Measurements from ENCODE around the gene SERPINE2.
A peak's percentile ranks its signal among the peaks of the same experiment; 100 is the strongest.

SERPINE2 gene

GRCh38 chr2:224042191-224042696 is 3.2 kb upstream of the SERPINE2 start:
- no peak for DNase-seq

- DNase-seq = no peak
Measured at GRCh38 chr2:224041554-224041953, 2.5 kb upstream of the SERPINE2 start.

GRCh38 chr2:224040753-224041152 is 1.7 kb upstream of the SERPINE2 start:
- DNase-seq = no peak

DNA sequence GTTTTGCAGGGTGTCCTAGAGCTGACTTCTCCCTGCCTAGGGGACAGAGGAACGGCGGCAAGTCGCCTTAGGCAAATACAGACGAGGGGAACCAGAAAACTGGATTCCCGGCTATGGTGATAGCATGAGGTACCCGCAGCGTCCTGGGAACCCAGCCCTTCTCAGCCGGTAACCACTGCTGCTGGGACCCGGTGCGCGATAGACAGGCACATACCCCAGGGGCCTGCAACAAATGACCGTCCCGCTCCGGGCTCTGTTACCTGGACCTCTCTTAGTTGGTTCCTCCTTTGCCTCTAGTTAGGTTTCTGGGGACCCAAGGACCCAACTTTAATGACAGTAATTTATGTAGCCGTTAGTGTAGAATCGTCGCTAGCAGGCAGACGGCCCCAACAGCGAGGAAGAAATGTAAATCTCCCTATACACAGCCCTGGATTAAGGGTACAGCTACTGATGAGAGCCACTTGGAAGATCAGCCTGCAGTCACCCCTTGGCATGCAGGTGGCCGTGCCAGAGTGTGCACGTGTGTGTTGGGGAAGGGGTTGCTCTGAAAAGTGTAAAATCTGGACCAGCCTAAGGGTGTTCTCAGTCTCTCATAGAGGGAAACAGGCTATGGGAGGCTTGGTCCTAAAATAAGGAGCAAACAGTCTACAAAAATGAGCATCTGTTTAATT is 819 bp upstream of the SERPINE2 start:
- DNase-seq = no peak

DNA sequence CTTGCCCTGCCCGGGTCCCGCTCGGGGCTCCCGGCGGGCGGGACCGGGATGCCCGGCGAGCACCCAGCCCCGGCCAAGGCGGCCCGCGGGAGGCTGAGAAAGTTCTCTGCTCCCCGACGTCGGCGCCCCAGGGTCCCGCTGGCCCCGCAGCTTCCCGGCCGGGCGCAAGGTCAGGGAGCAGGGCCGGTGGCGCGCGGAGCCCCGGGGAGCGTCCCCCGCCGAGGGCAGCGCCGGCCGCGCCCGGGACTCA is 331 bp downstream of the SERPINE2 start:
- no peak for DNase-seq

DNA sequence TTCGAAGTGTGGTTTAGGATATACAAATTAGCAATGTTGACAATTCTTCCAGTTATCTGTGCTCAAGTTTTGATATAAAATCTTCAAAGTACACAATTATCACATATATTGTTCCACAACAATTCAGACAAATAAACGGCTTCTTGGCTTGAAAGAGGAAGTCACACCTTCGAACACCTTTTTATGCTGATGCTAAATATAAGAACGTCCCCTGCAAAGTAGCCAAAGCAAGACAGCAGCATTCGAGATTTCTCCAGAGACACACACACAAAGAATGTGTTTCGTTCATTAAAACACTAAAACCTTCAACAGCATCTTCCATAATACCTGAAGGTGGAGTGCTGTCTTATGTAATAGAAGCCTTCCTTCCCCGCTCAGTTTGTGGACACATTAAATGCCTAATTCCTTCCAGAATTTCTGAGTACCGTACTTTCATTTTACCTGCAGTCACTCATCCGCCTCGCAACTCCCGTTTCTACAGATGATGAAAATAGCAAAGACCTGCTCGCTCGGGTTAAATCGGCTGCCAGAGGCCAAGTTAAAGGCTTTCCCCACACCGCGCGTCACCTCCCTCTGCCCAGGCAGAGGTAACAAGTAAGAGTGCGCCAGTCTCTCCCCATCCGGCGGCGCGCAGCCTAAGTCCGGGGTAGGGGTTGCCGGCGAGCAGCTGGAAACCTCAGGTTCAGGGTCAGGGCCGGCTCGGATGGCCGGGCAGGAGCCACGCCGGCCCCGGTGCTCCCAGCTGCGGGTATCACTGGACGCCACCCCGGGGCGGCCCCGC is 847 bp downstream of the SERPINE2 start:
- peak; percentile 52 for DNase-seq

- DNase-seq = no peak
Measured at GRCh38 chr2:224036731-224037361, 2.2 kb downstream of the SERPINE2 start.

- no peak for DNase-seq
Measured at GRCh38 chr2:224034017-224034416, 5.1 kb downstream of the SERPINE2 start.

GRCh38 chr2:224033601-224034000 is 5.5 kb downstream of the SERPINE2 start:
- no peak for DNase-seq

DNA sequence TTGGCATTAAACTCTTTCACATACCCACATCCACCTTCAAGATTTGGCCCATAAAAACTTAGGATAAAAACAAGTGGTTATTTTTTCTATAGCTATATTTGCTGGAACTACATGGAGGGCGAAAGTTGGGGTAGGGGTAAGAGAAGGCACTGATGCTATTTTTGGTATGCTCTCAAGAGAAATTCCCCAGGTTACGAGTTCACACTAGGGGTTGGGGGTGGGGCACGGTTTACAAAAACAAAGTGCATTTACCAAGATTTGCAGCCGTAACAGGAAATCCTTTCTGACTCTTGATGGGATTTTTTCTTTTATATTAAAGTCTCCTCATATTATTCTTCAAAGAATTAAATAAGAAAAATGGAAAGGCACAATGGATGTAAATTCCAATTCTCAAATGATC is 6.8 kb downstream of the SERPINE2 start:
- no peak for DNase-seq

DNA sequence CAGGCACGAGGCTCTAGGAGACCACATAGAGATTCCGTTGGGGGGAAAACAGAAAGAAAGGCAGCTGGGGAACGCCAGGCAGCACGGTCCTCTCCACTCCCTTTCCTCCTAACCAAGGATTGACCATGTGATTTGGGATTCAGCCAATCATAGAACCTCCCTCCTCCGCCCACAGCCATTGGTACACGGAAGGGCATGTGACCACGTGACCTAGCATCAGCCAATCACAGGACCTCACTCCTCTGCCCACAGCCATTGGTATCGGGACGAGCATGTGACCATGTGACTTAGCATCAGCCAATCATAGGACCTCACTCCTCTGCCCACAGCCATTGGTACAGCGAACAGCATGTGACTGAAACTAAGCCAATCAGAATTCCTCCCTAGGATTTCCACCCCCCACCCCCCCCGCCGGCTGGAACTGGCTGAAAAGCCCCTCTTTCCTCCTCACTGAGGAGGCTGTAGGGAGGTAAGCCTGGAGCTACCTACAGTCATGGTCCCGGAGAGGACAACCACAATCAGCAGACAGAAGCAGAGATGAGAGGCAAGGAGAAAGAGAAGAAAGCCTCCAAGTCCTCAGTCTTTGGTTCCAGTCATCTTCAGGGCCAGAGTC is 7.6 kb downstream of the SERPINE2 start:
- DNase-seq = no peak

DNA sequence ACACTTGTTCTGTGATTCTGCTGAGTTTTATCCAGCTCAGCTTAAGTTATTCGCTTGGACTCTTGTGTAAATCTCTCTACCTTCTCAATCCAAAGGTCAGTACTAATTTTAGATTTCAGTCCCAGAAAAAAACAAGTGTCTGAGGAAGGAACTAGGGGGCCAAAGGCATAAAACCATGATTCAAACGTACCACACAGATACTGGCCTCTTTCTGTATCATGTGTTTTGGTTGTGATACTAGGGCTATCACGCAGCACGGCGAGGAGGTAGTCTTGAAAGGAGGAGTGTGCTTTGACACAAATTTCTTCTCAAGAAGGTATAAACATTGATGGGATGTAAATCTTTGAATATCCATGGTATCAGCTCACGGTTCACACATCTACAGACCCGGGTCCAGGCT is 8.3 kb downstream of the SERPINE2 start:
- DNase-seq = no peak

DNA sequence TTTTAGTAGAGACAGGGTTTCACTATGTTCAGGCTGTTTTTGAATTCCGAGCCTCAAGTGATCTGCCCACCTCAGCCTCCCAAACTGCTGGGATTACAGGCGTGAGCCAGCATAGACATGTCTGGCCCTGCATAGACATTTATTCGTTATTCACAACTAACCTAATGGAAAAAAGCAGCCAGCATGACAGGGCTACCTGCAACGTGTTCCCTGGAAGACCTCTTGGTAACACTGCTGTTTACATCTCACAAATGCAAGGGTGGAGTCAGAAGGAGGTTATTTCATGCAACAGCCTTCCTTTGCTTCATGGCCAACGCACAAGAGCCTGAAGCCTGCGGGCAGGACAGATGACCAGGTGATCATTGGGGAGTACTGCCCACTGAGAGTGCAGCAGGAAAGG is 9.2 kb downstream of the SERPINE2 start:
- DNase-seq = no peak

DNA sequence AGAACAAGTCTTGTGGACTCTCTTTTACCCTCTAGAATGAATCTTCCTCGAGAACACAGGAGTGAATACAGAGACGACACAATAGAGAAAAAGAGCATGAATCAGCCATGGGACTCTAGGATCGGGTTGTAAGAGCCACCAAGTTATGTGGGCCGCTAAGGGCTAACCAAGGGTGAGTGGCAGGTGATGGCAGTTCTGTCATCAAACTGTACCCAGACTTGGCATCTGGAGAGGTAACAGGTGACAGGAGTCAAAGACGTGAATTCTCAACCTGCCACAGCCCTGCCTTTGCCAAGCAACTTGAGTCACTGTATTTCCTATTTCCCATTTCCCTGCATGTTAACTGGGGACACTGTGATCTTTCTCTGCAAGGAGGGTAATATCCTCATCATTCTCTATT is 11.2 kb downstream of the SERPINE2 start:
- DNase-seq = no peak

DNA sequence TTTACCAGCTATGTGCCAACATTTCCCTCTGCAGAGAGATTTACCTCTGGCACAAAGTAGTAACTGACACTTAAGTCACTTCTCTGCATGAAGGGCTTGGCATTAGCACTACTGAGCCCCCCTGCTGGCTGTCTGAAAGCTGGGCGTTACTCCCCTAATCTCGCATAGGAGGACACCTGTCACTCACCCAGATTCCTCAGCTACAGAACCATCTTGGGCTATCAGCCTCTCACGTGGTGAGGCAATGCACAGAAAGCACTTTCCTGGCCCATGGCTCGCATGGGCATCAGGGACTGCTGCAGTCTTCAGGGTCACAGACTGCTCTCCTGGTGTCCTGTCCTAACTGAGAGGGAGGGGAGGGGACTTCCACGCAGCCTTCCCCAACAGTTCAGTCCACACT is 12.0 kb downstream of the SERPINE2 start:
- DNase-seq = no peak

GRCh38 chr2:224025874-224026273 is 13.2 kb downstream of the SERPINE2 start:
- no peak for DNase-seq

DNA sequence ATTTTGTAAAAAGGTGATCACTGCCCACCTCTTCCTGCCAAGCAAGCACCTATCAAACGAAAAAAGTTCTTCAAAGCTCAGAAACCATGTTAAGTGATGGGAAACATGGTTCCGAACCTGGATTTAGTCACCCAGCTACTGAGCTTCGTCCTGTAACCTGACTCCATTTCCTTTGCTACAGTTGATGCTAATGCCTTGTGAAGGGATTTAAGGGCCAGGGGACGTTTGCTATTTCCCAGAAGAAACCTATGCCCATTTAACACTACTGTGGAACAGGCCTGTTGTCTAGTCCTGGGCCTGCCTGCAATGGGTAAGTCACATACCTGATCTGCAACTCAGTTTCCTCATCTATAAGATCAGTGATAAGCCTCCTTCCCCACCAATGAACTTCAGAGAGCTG is 14.8 kb downstream of the SERPINE2 start:
- no peak for DNase-seq

GRCh38 chr2:224023188-224023587 is 15.9 kb downstream of the SERPINE2 start:
- DNase-seq = peak; percentile 66

DNA sequence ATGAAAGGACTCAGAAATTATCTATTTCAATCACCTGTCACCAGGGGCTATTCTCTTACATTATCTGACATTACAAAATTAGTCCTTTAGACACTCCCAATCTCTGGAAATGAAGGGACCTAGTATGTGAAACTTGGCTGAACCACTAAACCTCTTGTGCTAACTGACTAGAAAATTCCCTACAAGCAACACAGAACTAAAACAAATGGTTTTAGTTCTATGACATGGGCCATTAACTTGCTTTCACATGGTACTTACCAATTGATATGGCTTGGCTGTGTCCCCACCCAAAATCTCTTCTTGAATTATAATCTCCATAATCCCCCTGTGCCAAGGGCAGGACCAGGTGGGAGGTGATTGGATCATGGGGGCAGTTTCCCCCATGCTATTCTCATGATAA is 16.6 kb downstream of the SERPINE2 start:
- no peak for DNase-seq

- DNase-seq = no peak
Measured at GRCh38 chr2:224020523-224020922, 18.6 kb downstream of the SERPINE2 start.

DNA sequence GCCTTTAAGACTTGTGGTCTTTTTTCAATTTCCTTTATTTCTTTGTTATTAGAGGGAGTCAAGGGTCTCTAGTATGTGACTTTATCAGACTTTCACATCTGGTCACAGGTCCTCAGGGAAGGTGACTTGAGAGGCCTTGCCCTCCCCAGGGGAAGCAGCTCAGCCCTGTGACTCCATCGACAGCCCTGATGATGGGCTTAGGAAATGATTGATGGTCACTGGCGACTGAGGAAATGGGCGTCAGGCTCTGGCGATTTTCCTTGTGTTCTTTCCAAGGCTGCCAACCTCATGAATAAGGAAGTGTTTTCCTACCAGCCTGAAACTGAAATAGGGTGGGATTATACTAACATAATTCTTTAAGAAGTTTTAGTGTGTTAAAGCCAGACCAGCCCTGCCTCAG is 21.1 kb downstream of the SERPINE2 start:
- DNase-seq = no peak

GRCh38 chr2:224016963-224017362 is 22.1 kb downstream of the SERPINE2 start:
- no peak for DNase-seq

DNA sequence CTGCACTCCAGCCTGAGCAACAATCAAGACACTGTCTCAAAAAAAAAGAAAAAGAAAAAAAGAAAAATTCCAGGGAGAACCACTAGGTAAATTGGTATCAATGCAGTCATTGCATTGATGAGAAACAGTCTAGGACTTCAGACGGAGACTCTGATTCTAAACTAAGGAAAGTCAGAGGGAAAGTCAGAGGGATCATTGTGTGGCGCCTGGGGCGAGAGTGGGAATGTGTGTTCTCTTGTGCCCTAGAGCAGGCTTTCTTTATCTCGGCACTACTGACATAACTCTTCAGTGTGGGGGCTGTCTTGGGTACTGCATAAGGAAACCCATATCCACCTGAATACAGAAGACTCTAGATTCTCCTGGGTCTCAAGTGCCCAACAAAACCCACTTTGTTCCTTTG is 24.8 kb downstream of the SERPINE2 start:
- DNase-seq = no peak

GRCh38 chr2:224011837-224012236 is 27.2 kb downstream of the SERPINE2 start:
- no peak for DNase-seq

All from EL (cell line).